M059J (cell line): Measurements from ENCODE around the gene SUPT3H. TPM values are rescaled to one million over a fixed set of nuclear protein-coding genes. Genes with fewer than 3 reads are reported as not detected.

Experiments used
- DNase-seq: peaks from one replicate; pipeline ENCODE4 v3.0.0-alpha.2; 2012; ENCODE audit warnings: low read depth
- total RNA-seq: library from RNA; depleted of rRNA; stranded (reverse); fragments of >200 nt; shearing (Covaris generic); gene quantifications from 2 replicates; pipeline ENCODE4 v1.2.3, GENCODE V29; 2014; rRNA removed

Gene SUPT3H
- 4.5 and 7.3 TPM in 2 replicates for total RNA-seq

DNA sequence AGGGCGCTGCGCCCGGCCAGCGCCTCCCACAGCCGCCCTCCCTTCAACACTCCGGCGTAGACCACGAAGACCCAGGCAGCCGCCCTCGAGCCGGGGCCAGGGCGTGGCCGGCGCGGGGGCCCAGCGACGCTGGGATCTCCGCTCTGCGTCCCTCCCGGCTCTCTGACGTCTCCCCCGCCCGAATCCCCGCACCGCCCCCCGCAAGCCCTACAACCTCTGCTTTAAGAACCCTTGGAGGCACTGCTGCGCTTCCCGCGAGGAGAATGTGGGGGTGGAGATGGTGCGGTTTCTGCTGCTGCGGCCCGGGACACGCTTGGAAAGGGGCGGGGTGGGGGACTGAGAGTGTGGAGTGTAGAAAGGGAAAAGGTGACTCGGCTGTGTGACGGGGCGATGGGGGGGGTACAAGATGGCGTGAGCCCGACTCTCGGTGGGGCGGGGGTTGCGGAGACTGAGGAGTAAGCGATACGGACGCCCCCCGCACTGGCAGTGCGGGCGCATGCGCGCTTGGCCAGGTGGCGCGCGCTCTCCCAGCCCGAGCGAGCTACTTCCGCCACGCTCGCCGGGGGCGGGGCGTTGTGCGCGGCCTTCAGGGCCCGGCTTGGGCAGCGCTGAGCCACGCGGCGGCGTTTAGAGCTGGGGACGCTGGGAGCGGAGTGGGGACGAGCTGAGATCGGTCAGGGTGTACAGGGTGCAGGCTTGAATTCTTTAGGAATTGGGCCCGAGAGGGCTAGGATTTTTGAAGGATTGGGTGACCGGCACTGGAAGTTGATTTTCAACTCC lies at the start of gene SUPT3H:
SUPT3H (minus strand) TSS at position 381 of the 780 bp plus-strand sequence.
- DNase-seq, result peak; percentile 94

DNA sequence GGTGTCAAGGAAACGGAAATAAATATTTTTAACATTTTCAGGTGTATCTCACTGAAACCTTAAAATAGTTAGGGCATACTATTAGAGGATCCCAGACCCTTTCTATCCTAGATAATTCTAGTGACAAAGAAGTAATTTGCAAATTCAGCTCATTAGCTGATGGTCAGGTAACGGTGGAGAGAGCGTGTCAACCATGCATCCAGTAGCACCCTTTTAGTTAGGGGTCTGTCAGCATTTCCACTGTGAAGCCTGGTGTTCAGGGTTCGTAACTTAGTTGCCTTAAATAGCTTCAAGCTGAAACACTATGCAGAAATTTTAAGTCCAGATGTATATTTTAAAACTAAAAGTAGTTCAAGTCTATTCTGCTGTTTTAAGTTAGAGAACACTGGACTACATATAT lies 48.5 kb upstream of the SUPT3H start:
- DNase-seq, result no peak

DNA sequence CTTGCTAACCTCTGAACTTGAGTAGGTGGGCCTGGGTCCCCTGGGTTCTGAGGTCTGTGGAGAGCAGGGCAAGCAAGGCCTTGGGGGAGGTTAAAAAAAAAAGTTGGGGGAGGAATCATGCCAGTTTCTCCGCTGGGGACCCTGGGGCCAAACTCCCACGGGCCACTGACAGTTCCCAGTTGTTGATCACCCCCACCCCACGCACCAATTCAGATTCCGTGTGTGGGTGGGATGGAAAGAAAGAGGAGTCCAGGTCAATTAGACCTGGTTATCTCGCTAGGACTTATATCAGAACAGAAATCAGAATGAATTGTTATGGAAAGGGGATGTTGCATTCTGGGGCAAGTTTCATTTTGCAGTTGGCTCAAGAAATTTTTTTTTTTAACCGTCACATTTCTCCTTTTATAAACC lies 46.7 kb upstream of the SUPT3H start:
- DNase-seq, result peak; percentile 30

DNA sequence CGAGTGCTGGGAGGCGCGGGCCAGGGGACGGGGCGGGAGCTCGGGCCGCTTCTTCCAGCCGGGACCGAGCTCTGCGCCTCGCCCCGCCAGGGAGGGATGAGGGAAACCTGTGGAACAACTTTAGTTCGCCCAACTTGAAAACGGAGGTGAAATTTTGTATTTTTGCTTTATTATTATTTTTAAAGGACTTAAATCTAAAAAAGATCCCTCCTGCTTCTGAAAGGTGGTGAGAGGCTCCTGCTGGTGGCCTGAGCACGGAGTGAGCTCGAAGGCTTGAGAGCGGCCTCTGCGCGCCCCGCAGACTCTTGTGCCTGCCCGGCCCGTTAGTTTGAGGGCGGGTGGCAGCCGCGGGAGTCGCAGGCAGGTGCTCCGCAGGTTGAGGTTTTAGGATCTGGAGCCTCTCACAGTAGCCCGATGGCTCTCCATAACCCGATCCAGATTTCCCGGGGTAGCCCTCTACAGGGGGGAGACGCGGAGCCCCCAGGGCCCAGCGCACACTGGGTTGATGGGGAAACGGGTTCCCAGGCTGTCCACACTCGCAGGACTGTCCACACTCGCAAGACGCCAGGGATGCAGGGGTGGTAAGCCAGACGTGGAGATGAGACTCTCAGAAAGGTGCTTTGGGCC lies 46.2 kb upstream of the SUPT3H start:
- peak; percentile 49 for DNase-seq

DNA sequence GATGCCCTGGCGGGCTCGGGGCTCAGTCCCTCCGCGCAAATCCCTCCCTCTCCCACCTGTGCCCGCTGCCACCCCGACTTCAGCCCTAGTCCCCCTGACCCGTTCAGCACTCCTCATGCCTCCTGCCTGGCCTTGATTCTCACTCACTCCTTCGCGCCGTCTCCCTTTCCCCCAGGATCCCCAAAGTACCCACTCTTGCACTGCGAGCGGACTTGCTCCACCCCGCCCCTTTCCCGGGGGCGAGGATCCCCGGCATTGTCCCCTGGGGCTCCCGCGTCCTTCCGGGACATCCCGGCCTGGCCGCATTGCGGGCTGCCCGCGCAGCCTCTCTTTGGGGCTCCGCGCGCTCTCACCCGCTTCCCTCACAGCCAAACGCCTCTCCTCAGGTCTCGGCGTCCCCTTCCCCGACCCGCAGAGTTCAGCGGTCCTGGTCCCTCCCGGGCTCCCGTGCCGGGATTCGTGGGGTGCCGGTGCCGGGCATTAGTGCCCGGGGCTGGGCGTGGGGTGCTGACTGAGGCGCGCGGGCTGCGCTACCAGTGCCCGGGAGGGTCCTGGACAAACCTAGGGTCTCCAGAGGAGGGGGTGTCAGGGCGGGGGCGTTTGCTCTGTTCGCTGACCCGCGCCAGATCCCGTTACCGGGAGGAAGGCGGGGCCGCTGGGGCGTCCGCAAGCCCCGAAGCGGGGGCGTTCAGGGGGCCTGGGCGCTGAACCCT lies 45.5 kb upstream of the SUPT3H start:
- DNase-seq, result peak; percentile 66

DNA sequence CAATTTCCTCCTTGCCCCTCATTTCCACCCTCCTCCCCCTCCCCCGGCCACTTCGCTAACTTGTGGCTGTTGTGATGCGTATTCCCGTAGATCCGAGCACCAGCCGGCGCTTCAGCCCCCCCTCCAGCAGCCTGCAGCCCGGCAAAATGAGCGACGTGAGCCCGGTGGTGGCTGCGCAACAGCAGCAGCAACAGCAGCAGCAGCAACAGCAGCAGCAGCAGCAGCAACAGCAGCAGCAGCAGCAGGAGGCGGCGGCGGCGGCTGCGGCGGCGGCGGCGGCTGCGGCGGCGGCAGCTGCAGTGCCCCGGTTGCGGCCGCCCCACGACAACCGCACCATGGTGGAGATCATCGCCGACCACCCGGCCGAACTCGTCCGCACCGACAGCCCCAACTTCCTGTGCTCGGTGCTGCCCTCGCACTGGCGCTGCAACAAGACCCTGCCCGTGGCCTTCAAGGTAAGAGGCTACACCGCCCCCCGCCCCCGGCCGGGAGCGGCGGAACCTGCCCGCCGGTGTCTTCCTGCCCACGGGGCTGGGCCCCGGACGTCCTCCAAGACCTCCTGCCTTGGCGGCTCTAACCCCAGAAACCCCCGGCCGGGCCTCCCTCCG lies 44.9 kb upstream of the SUPT3H start:
- peak; percentile 66 for DNase-seq

DNA sequence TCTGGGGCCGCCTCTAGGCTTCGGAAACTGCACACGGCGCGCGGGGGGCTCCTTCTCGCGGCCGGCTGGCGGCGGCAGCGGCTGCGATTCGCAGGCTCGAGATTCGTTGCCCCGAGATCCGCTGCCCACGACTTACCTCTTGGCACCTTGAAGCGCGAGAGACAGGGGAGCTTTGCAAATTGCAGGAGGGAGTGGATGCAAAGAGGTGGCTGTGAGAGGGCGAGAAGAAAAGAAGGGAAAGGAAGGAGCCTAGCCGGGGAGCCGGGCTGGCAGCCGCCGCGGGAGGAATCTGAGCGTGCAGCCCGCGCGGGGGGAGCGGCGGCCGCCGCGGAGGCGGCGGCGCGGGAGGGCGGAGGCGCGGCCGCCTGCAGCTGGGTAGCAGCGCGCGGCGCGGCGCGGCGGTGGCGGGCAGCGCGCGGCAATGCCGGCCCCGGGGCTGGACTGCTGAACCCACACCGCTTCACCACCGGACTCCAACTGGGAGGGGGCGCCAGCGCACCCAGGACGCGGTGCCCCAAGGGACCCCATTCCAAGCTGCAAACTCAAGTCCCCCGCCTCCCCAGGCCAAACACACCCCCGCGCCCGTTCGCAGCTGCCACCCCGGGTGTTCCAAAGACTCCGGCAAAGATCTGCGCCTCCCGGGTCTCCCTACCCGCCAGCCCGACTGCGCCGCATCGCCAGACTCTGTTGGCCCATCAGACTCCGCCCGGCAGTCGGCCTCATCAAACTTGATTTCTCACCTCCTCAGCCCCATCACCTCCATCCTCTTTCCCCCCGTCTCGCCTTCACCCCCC lies 44.2 kb upstream of the SUPT3H start:
- DNase-seq, result peak; percentile 87

DNA sequence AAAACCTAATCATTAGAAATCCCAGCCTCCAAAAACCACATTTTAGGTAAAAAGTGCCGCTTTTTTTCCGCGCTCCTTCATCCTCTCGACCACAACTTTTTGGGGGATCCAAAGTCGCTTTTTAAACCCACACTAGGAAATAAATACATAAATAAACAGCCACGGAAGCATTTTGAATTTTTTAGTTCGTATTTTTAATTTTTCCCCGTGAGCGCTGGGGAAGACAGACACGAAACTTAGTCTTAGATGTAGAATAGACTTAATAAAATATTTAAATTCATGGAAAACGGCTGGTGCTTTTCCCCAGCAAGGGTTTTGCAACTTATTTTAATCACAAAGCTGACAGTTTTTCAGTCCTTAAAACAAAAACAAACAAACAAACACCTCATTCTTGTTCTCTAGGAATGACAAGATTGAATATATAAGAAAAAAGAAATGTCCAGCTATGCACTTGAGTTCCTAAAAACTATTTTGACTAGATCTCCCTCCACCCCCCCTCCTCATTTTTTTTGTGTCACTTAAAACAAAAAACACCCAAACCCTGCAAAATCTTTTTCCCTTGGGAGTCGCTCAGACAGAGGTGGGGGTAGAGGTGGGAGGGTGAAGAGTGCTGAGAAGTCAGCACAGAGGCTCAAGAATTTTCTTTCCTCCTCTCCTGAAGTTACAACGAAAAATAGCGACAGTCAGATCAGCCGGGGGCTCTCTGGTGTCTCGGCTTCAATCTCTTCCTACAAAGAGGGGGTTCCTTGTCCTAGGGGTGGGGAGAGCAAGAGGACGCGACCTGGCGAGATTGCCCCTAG lies 43.4 kb upstream of the SUPT3H start:
- DNase-seq, result peak; percentile 61

DNA sequence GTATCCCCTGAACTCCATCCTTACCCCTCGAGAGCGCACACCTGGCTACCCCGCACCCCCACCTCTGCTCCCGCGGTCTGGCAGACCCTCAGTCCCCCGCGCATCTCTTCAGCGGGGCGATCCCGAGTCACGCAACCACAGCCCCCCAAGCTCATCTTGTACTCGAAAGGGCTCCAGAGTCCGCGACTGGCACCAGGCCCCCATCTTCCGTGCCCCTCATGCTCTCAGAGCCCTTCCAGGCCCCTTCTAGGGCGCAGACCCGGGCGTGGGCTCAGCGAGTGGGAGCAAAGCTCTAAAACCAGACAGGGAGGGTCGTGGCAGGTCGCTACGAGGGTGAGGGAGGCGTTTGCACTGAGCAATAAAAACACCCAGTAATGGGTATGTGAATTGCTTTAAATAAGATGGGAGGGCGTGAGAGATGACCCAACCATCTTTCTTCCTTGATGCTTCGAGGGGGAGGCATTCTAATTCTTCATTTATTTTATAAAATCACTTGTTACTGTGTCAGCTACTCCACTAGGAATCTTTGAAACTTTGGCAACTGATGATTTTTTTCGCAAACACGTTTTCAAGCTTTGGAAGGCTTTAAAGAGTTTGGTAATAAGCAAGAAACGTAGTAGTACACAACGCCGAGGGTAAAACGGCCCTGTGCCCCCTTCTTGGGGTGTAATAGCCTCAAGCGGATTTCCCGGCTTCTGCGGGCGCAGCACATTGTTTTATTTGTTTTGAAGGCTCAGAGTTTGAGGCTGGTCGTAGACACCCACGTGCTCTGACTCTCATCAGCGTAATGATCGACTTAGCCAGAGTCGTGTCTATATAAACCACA lies 42.6 kb upstream of the SUPT3H start:
- peak; percentile 91 for DNase-seq

DNA sequence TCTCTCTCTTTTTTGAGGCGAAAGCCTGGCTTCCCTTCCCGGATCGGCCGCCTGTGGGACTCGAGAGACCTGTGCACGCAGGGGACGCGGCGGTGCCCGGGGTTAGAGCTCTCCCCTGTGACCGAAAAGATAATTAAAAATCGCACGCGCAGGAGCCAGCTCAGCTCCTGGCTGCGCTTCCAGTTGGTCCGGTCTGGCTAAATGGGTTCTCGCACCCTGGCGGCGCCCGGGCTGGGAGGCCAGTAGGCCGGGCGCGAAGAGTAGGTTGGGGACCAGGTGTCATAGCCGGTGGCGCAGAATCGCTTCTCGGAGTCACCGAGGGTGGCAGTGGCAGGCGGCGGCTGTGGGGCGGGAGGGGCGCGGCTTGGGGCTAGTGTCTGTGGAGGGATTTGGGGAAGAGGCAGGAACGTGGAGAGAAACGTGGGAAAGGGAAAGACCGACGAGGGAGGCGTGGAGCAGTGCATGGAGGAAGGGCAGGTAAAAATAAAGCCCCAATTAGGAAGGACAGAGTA lies 41.9 kb upstream of the SUPT3H start:
- peak; percentile 91 for DNase-seq

DNA sequence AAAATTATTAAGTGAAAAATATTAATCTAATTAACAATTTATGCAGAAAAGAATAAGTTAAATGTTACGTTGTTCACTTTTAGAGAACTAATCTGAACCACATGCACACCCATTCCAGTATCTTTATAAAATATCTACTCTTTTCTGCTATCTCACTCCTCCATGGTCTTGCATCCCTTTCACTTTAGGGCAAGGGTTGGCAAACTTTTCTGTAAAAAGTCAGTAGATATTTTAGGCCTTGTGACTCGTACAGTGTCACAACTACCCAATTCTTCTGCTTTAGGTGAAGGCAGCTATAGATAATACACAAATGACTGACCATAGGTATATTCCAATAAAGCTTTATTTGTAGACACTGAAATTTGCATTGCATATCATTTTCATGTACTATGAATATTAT lies 39.7 kb upstream of the SUPT3H start:
- DNase-seq, result no peak

DNA sequence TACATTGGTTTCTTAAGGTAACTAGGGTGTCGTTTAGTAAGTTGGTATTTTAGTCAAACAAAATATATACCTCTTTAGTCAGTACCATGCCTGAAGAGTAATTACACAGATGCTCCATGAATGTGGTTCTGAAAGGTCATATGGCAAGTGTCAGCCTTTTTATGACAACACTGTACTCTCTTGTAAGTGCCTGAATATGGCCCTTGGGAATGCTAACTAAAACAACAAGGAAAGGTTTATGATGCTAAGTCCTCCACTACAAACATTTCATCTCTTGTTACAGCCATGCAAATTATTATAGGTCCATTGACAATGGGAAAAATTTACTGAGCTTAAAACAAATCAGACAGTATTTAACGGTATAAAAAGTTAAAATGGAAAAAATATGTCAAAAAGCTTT lies 39.0 kb upstream of the SUPT3H start:
- DNase-seq, result peak; percentile 66

DNA sequence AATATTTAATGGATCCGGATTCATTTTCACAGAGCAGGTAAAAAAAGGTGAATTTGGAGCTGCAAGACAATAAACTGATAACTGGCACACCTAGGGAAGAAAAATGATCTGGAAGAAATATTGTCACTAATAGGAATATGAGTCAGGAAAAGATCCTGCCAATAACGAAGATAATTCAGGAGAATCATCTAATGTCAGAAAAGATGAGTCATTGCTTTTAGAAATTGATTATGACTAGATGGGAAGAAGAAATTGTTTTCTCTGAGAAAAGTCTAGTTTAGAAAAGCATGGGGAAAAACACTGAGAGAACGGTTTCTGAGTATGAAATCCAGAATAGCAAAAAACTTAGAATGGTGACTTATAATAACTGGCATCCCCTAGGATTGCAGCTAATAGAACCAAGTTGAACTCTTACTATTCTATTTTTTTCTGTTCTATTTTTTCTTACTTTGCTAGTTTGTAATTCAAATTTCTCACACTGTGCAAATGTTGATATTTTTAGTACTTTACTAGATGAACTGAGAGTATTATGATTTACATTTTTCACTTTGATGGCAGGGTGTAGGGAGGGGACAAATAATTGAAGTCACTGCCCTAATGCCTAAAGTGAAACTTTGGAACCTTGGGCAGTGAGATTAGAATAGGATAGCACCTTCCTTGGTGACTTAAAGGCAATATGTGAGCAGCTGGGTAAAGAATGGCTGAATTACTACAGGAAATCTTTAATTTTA lies 38.2 kb upstream of the SUPT3H start:
- no peak for DNase-seq

DNA sequence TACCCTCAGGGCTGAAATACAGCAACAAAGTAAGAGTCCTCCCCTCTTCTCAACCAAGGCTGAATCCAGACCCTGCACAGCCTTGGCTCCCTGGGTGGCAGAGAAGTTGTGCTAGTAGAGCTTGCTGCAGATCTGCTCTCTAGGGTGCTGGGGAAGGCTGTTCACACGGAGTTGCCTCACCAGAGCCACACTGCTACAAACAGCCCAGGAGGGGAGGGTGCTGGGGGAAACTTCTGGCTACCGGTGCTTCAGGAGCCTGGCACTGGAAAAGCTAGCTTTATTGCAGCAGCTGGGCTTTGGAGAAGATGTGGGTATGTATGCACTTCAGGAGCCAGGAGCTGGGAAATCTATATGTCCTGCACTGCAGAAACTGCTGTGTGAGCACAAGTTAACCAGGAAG lies 37.6 kb upstream of the SUPT3H start:
- DNase-seq, result no peak

DNA sequence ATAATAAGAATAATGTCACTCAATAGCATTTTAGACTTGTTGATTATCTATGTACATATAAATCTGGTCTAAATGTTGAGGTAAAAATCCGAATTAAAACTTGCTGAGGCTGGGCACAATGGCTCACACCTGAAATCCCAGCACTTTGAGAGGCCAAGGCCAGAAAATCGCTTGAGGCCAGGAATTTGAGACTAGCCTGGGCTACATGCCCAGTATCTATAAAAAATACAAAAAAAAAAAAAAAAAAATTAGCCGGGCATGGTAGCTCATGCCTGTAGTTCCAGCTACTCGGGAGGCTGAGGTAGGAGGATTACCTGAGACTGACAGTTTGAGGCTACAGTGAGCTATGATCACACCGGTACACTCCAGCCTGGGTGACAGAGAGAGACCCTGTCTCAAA lies 34.2 kb upstream of the SUPT3H start:
- DNase-seq, result peak; percentile 88

DNA sequence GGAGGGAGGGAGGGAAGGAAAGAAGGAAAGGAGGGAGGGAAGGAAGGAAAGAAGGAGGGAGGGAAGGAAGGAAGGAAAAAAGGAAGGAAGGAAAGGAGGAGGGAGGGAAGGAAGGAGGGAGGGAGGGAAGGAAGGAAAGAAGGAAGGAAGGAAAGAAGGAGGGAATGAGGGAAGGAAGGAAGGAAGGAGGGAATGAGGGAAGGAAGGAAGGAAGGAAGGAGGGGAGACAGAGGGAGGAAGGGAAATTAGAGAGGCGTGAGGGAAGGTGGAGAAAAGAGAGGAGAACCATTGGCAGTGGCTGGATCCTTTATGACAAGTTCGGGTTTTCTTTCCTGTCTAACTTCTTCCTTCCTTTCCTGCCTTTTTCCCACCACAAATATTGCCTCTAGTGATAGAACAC lies 22.3 kb upstream of the SUPT3H start:
- no peak for DNase-seq

DNA sequence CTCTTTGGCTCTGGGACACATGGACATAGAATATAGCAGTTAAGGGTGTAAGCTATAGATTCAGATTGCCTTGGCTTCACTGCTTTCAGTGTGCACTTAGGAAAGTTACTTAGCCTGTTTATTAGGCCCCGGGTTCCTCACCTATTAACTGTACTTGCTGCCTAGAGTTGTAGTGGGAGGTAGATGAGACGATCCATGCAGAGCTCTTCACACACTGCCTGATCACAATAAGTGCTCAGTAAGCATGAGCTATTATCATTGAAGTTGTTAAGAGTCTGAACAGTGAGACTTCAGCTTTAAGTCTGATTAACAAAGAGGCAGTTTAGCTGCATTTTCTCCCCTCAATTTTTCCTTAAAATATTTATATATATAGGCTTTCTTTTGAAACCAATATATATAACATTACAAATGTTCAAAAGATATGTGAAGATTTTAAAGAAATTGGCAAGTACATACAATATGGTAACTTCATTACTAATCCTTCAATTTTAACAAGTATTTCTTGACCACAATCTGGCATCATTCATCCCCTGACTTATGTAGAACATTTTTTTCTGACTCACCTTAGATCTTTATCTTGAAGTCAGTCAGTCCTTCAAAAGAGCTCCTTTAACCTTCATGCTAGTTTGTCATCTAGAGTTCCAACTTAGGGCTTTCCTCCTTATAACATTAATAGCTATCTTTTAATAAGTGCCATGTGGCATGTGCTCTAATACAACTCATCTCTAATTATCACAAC lies 20.5 kb upstream of the SUPT3H start:
- DNase-seq, result peak; percentile 87

DNA sequence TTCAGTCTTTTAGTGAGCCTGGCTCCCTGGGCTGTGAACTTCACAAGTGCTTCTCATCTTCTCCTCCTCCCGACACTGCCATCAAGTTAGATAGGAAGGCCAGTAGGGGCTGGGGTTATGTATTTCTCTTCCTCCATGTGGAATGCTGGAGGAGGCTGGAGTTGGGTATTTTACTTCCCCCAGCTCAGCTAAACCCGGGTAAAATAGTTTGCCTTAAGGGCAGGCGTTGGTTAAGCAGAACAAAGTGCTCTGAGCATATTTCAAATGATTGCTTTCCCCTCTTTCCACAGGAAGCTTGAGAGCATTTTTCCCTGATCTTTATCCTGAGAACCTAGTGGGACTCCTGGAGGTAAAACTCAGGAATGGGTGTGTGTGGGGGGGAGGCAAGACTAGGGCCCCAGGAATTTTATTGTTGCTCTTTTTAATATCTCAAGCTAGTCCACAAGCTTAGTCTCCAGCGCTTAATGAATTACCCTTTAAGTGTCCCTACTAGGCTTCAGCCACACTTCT lies 16.9 kb upstream of the SUPT3H start:
- no peak for DNase-seq
